Right lobe of liver (tissue), 4 donors: Measurements from ENCODE around the gene ZP1.

Source experiments
- CTCF ChIP-seq, 4 donors: fragments of 200-600 bp in 3 of 4; fragments of 450-650 bp in 1 of 4; IDR thresholded peaks; one replicate each; pipeline versions ENCODE4 v1.5.1 to v1.8.0; 2016 to 2022; ENCODE audit warnings: antibody characterized with exemption in 4 of 4, mild to moderate bottlenecking in 2 of 4
- POLR2A ChIP-seq: fragments of 450-650 bp; IDR thresholded peaks from one replicate; pipeline ENCODE4 v1.6.1; 2017; ENCODE audit warnings: antibody characterized with exemption, mild to moderate bottlenecking
- donor health status: DM: no; HTN: no; CAD: no.
- donor health status: DM: no; HTN: no; CAD: no.
- donor health status: DM: no; HTN: yes; CAD: no.

GRCh38 chr11:60842668-60843600, 24.4 kb upstream of the ZP1 start:
- TF ChIP-seq CTCF (IDR thresholded peaks at IDR 0.05) (no peak), POLR2A (no peak)
